Endodermal cell (in vitro differentiated cells): Measurements from ENCODE around the gene NUBPL. TPM values are rescaled to one million over a fixed set of nuclear protein-coding genes. Genes with fewer than 3 reads are reported as not detected.

ENCODE experiments used
- DNase-seq: peaks from one replicate; pipeline ENCODE4 v3.0.0-alpha.2; 2017
- H3K27ac ChIP-seq: 2 replicates; pipeline ENCODE4 v1.5.1; 2013; ENCODE audit warnings: mild to moderate bottlenecking, low read depth, low read length, moderate library complexity
- H3K27me3 ChIP-seq: 2 replicates; pipeline ENCODE4 v1.6.1; 2013; ENCODE audit warnings: mild to moderate bottlenecking, low read length, moderate library complexity; ENCODE audit not compliant: insufficient read depth, control insufficient read depth, poor library complexity, severe bottlenecking
- H3K36me3 ChIP-seq: 2 replicates; pipeline ENCODE4 v1.7.0; 2013; ENCODE audit warnings: mild to moderate bottlenecking, low read length, moderate library complexity; ENCODE audit not compliant: control insufficient read depth, insufficient read depth
- H3K4me1 ChIP-seq: one replicate; pipeline ENCODE4 v1.7.0; 2013; ENCODE audit warnings: low read length; ENCODE audit not compliant: control insufficient read depth, insufficient read depth
- H3K4me3 ChIP-seq: 2 replicates; pipeline ENCODE4 v1.5.1; 2013; ENCODE audit warnings: mild to moderate bottlenecking, low read length, moderate library complexity
- H3K9ac ChIP-seq: 2 replicates; pipeline ENCODE4 v1.6.1; 2013; ENCODE audit warnings: mild to moderate bottlenecking, low read length, moderate library complexity; ENCODE audit not compliant: poor library complexity, severe bottlenecking; ENCODE audit errors: extremely low read depth
- H3K9me3 ChIP-seq: 2 replicates; pipeline ENCODE4 v1.6.1; 2013; ENCODE audit warnings: mild to moderate bottlenecking, low read length, moderate library complexity; ENCODE audit not compliant: control insufficient read depth
- H3K27ac Mint-ChIP-seq: 2 replicates; pipeline ENCODE4 v1.8.0; 2020; ENCODE audit warnings: mixed read lengths
- H3K27me3 Mint-ChIP-seq: 2 replicates; pipeline ENCODE4 v1.8.0; 2021; ENCODE audit warnings: mild to moderate bottlenecking, mixed read lengths; ENCODE audit not compliant: insufficient read depth
- H3K36me3 Mint-ChIP-seq: 2 replicates; pipeline ENCODE4 v1.8.0; 2020; ENCODE audit warnings: low read depth, mixed read lengths
- H3K4me1 Mint-ChIP-seq: 2 replicates; pipeline ENCODE4 v1.8.0; 2020; ENCODE audit warnings: mixed read lengths
- H3K4me3 Mint-ChIP-seq: 2 replicates; pipeline ENCODE4 v1.8.0; 2020; ENCODE audit warnings: mild to moderate bottlenecking, moderate library complexity, mixed read lengths
- H3K9me3 Mint-ChIP-seq: 2 replicates; pipeline ENCODE4 v1.8.0; 2020; ENCODE audit warnings: mild to moderate bottlenecking, mixed read lengths
- WGBS, 2 experiments: methylation state at CpG; one replicate each; pipeline versions ENCODE4 v1.1.5 to v1.1.7; 2013; ENCODE audit warnings: missing lambda C conversion rate in 2 of 2, mixed read lengths in 1 of 2; ENCODE audit not compliant: insufficient coverage in 1 of 2, insufficient read length in 1 of 2; 5-methylcytosine and 5-hydroxymethylcytosine counted together
- total RNA-seq, 2 donors: library from RNA; stranded (reverse); fragmentation: NEBNext Ultra II Directional in 1 of 2; extraction: Animal tissue kit (Norgen Biotek cat#: 25700) in 1 of 2; gene quantifications; 2 replicates in 1 of 2; 3 replicates in 1 of 2; pipeline ENCODE4 v1.2.1, GENCODE V29; 2021
- TF ChIP-seq, protein P1 (sequence below): fragments of 200-600 bp; sonication (generic); conservative IDR thresholded peaks from 2 replicates; pipeline ENCODE4 v1.5.0; 2021; ENCODE audit warnings: antibody characterized with exemption, mild to moderate bottlenecking

The NUBPL gene
- total RNA-seq, 2 donors from 2014 or later = 12.2 to 14.0 TPM

GRCh38 chr14:31727797-31728196 is 166.6 kb downstream of the NUBPL start:
- H3K4me1 Mint-ChIP-seq = no peaks in the 10 kb centered on the region
- no peak overlapping the region for H3K27ac Mint-ChIP-seq
- Histone ChIP-seq H3K9ac (no peak overlapping the region), H3K27me3 (no peaks in the 10 kb centered on the region), H3K27ac (no peak overlapping the region), H3K4me1 (no peaks in the 10 kb centered on the region), H3K36me3 (no peaks in the 10 kb centered on the region), H3K4me3 (no peak overlapping the region), H3K9me3 (peaks cover 12% of the 10 kb centered on the region)
- H3K36me3 Mint-ChIP-seq = peaks cover 16% of the 10 kb centered on the region
- no peaks in the 10 kb centered on the region for H3K27me3 Mint-ChIP-seq
- peaks cover 20% of the 10 kb centered on the region for H3K9me3 Mint-ChIP-seq
- no peak for DNase-seq
- TF ChIP-seq, protein P1, sequence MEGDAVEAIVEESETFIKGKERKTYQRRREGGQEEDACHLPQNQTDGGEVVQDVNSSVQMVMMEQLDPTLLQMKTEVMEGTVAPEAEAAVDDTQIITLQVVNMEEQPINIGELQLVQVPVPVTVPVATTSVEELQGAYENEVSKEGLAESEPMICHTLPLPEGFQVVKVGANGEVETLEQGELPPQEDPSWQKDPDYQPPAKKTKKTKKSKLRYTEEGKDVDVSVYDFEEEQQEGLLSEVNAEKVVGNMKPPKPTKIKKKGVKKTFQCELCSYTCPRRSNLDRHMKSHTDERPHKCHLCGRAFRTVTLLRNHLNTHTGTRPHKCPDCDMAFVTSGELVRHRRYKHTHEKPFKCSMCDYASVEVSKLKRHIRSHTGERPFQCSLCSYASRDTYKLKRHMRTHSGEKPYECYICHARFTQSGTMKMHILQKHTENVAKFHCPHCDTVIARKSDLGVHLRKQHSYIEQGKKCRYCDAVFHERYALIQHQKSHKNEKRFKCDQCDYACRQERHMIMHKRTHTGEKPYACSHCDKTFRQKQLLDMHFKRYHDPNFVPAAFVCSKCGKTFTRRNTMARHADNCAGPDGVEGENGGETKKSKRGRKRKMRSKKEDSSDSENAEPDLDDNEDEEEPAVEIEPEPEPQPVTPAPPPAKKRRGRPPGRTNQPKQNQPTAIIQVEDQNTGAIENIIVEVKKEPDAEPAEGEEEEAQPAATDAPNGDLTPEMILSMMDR = no peak
- no peak overlapping the region for H3K4me3 Mint-ChIP-seq

GRCh38 chr14:31740688-31741087 is 179.5 kb downstream of the NUBPL start:
- Histone ChIP-seq H3K27me3 (no peaks in the 10 kb centered on the region), H3K4me3 (no peak overlapping the region), H3K36me3 (no peaks in the 10 kb centered on the region), H3K9ac (no peak overlapping the region), H3K9me3 (peaks cover 2% of the 10 kb centered on the region), H3K4me1 (no peaks in the 10 kb centered on the region), H3K27ac (no peak overlapping the region)
- Mint-ChIP-seq H3K4me3 (no peak overlapping the region), H3K27ac (no peak overlapping the region), H3K27me3 (no peaks in the 10 kb centered on the region), H3K9me3 (peaks cover 9% of the 10 kb centered on the region), H3K36me3 (peaks cover 5% of the 10 kb centered on the region), H3K4me1 (no peaks in the 10 kb centered on the region)
- no peak for DNase-seq
- TF ChIP-seq, protein P1 = no peak
- 96 to 100% methylated on average over 1 of the region's 1 CpG for WGBS, 2 experiments

DNA sequence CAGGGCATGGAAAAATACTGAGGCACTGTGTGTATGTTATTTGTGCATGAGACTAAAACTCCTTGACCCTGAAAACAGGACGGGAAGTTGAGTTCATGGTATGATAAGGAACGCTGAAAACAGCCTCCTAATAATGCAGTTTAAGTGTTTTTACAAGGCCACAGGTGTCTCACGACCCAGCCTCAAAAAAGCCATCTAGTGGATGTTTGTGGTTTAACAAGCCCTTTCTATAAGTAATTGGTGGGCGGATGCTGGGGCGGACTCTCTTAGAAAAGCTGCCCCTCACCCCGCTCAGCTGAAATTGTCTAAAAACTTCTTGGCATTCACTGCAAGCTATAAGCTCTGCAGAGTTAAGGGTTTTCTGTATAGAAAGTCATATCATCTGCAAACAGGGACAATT is 184.5 kb downstream of the NUBPL start:
- no peak overlapping the region for H3K27ac ChIP-seq
- H3K4me3 ChIP-seq = no peak overlapping the region
- 89 to 93% methylated on average over 6 of the region's 6 CpGs for WGBS, 2 experiments
- Mint-ChIP-seq H3K36me3 (peaks cover 29% of the 10 kb centered on the region), H3K27ac (no peak overlapping the region), H3K4me3 (no peak overlapping the region), H3K27me3 (no peaks in the 10 kb centered on the region), H3K4me1 (no peaks in the 10 kb centered on the region), H3K9me3 (peaks cover 53% of the 10 kb centered on the region)
- no peaks in the 10 kb centered on the region for H3K36me3 ChIP-seq
- H3K4me1 ChIP-seq = no peaks in the 10 kb centered on the region
- DNase-seq = peak; percentile 38
- H3K9me3 ChIP-seq = peaks cover 18% of the 10 kb centered on the region
- no peaks in the 10 kb centered on the region for H3K27me3 ChIP-seq
- H3K9ac ChIP-seq = no peak overlapping the region
- TF ChIP-seq, protein P1 = peak; percentile 44
